GM18868 (cell line): ENCODE measurements around the gene STXBP3.
"Not testable (repeated sequence)": the region's sequence is repeated elsewhere in the genome, so short reads cannot be mapped to it uniquely, and the experiment has no call there.

ENCODE experiments used
- ATAC-seq: cut with Tn5 transposase; IDR thresholded peaks from one replicate; pipeline ENCODE4 v1.9.1; 2021; ENCODE audit warnings: mild to moderate bottlenecking, moderate library complexity; ENCODE audit not compliant: unreplicated experiment

Gene STXBP3

GRCh38 chr1:108729481-108729880 lies 17.0 kb upstream of the STXBP3 start:
- no peak for ATAC-seq

- ATAC-seq, result no peak
Observed at GRCh38 chr1:108732398-108732797, 14.1 kb upstream of the STXBP3 start.

- no peak for ATAC-seq
Observed at GRCh38 chr1:108734171-108734865, 12.2 kb upstream of the STXBP3 start.

- ATAC-seq, result no peak
Observed at GRCh38 chr1:108742253-108742652, 4.2 kb upstream of the STXBP3 start.

GRCh38 chr1:108745980-108746381 lies 493 bp upstream of the STXBP3 start:
- ATAC-seq, result no peak

- ATAC-seq, result peak; percentile 31
Observed at GRCh38 chr1:108747171-108747850, 837 bp downstream of the STXBP3 start.

- no peak for ATAC-seq
Observed at GRCh38 chr1:108747898-108748297, 1.4 kb downstream of the STXBP3 start.

GRCh38 chr1:108749081-108749480 lies 2.6 kb downstream of the STXBP3 start:
- no peak for ATAC-seq

- no peak for ATAC-seq
Observed at GRCh38 chr1:108750476-108751181, 4.2 kb downstream of the STXBP3 start.

GRCh38 chr1:108753363-108753762 lies 6.9 kb downstream of the STXBP3 start:
- ATAC-seq, result no peak

GRCh38 chr1:108758796-108759195 lies 12.3 kb downstream of the STXBP3 start:
- no peak for ATAC-seq

- ATAC-seq, result no peak
Observed at GRCh38 chr1:108767115-108767514, 20.6 kb downstream of the STXBP3 start.

GRCh38 chr1:108767708-108768107 lies 21.2 kb downstream of the STXBP3 start:
- ATAC-seq, result no peak

- no peak for ATAC-seq
Observed at GRCh38 chr1:108777839-108778238, 31.4 kb downstream of the STXBP3 start.

GRCh38 chr1:108779455-108779854 lies 33.0 kb downstream of the STXBP3 start:
- no peak for ATAC-seq

- ATAC-seq, result no peak
Observed at GRCh38 chr1:108780937-108781574, 34.6 kb downstream of the STXBP3 start.

GRCh38 chr1:108781575-108781944 lies 35.1 kb downstream of the STXBP3 start:
- not testable (repeated sequence) for ATAC-seq

GRCh38 chr1:108785264-108785663 lies 38.8 kb downstream of the STXBP3 start:
- no peak for ATAC-seq

GRCh38 chr1:108785880-108786279 lies 39.4 kb downstream of the STXBP3 start:
- no peak for ATAC-seq

- no peak for ATAC-seq
Observed at GRCh38 chr1:108791790-108792189, 45.3 kb downstream of the STXBP3 start.

- no peak for ATAC-seq
Observed at GRCh38 chr1:108792420-108792819, 45.9 kb downstream of the STXBP3 start.

- ATAC-seq, result no peak
Observed at GRCh38 chr1:108799001-108799400, 52.5 kb downstream of the STXBP3 start.
